GM21619 (cell line): ENCODE results near the gene STAP2.

Experiments used
- ATAC-seq: cut with Tn5 transposase; IDR thresholded peaks from one replicate; pipeline ENCODE4 v1.9.1; 2021; ENCODE audit not compliant: unreplicated experiment

The STAP2 gene

DNA sequence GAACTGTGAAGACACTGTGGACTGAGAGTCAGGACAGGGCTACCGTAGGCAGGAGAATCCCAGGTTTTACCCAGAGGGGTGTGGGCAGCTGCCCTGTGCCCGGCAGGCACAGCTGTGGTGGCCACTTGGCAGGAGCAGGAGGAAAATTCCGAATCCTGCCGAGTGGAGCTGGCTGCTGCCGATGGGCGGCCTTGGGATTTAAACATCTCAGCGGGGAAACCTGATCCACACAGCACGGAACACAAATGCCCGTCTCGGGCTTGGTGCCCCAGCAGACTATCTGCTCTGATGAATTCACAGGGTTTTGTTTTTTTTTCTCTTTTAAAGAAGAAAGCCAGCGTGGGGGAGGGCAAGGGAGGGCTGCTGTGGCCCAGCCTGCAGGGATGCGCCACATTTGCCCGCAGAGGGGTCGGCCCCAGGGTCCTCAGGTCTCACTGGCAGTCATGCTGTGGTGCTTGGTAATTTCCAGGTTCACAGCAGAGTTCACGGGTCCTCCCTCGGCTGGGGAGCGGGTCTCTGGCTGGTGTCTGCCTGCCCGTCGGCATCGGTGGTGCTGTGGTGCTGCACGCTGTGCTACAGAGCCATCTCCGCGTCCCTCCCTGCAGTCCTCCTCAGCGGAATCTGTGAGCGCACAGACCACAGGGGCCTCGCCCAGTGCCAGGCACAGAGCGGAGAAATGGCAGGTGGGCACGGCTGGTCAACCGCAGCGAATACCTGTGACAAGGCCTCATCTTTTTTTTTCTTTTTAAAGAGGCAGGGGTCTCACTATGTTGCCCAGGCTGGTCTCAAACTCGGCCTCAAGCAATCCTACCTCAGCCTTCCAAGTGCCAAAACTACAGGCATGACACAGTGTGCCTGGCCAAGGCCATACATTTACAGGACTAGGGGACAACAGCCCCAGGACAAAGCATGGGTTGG is 32.9 kb upstream of the STAP2 start:
- ATAC-seq = no peak

DNA sequence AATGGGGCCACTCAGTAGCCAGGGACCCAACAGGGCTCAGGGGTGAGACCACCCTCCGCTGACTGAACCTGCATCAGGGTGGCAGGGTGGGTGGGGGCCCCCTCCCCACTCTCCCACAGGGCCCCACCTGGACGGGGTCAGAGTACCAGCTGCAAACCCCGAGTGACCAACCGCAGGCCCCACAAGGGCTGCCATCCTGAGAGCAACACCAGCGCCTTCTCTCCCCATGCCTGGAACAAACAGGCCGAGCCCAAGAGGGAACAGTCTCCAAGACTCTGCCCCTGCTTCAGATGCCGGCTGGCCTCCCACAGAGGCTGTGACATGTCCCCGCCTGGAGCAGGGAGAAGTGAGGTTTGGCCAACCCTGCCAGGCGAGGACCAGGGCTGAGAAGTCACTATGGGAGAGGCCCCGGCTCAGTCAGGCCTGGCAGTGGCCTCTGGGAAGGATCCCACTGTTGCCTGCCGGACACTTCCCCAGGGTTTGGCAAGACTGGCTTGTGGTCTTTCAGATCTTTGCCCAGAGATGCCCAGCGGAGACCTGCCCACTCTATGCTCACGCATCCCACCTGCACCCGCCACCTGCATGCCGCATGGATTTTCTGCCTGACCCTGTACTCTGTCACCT is 31.9 kb upstream of the STAP2 start:
- no peak for ATAC-seq

- peak; percentile 41 for ATAC-seq
These were observed 31.2 kb upstream of the STAP2 start for GRCh38 chr19:4369888-4370260.

GRCh38 chr19:4369109-4369887 is 30.7 kb upstream of the STAP2 start:
- ATAC-seq = peak; percentile 50

GRCh38 chr19:4368128-4368820 is 29.6 kb upstream of the STAP2 start:
- no peak for ATAC-seq

- ATAC-seq = no peak
These were observed 29.1 kb upstream of the STAP2 start for GRCh38 chr19:4367781-4368127.

DNA sequence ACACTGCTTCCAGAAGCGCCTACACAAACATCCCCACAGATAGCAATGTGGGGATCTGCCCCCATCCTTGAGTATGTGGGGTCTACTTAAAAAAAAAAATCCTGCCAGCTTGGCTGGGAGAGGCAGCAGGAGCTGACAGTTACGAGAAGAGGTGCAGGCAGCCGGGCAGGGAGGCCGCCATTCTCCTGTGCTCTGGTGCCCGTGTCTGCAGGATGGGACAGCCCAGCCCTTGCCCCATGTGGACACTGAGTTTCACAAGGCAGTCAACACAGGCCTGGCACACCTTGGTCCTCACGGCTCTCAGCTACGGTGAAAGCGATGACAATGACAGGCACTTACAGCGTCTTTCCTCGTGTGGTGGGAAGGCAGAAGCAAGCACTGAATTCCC is 28.7 kb upstream of the STAP2 start:
- ATAC-seq = no peak

- ATAC-seq = no peak
These were observed 28.2 kb upstream of the STAP2 start for GRCh38 chr19:4366666-4367335.

DNA sequence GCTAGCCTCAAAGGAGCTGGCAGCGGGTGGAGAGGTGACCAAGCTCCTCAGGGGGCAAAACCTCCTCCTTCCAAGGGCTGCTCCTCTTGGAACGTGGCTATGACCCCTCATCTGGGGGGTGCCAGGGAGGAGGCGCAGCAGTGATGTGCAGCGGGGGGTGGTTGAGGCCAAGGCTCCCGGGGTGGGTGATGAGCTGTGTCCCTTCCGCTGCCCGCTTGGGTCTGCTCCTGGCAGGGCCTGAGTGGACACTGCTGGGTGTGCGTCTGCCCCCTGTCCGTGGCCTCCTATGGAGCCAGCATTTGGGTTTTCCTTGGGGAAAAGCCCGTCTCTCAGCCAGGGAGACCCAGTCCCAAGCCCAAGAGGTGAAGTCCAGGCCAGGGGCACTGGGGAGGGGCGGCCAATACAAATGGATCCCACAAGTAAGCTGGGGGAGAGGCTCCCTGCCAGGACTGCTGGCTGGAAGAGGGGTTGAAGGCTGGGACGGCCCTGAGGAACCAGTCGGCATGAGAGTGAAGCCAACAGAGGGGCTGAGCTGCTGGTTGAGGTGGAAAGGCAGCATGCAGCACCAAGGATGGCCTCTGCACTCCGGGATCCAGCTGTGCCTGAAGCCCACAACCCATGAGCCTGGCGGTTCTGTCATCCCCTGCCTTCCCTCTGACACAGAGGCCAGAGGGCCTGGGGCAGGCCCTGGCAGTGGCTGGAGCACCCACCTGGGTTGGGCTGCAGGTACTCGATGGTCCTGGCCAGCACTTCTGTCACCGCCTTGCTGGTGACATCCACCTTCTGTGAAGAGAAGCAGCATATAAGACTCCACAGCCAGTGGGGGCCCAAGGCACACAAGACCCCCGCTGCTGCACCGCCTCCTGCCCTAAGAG is 27.4 kb upstream of the STAP2 start:
- ATAC-seq = no peak

DNA sequence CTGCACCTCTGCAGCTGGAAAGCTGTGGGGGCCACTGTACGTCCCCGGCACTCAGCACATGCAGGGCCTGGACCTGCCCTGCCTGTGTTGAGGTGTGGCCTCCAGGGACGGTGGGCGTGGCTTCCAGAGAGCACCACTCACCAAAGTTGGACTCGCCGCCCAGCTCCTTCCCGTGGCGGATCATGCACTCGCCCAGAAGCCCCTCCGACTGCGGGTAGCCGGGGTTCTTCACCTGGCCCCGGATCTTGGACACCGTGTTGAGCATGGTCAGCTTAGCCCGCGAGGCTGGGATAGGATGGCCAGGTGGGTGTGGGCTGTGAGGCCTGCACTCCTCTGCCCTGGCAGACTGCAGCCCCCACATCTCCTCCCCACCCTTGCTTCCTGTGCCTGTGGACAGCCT is 26.7 kb upstream of the STAP2 start:
- ATAC-seq = no peak

- ATAC-seq = no peak
These were observed 25.1 kb upstream of the STAP2 start for GRCh38 chr19:4363571-4364304.

DNA sequence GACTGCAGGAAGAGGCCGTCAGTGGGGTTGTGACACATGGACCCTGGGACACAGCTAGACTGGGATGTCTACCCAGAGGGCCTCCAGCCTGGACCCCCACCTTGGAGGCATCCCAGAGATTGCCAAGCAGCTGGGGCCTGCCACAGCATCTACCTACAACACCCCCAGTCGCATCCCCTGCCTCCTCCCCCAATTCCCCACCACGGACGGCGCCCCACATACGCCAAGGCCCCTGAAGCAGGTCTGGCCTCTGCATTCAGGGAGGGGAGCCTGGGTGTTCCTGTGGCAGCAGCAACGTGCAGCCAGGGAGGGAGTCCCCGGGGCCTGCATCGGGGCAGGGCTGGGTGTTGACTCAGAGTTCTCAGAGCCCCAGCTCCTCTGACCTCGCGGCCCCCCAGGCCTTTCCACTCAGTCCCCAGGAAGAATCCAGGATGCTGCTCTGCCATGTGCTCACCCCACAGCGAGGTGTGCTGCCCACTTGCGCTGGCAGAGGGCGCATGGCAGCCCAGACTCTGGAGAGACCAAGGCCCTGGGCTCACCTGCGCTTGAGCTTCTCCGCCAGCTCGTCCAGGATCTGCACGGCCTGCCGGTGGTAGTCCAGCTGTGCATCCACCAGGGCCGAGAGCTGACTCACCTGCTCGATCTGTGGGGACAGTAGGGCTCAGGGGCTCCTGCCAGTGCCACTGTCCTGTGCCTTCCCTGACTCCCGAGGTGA is 24.4 kb upstream of the STAP2 start:
- no peak for ATAC-seq

DNA sequence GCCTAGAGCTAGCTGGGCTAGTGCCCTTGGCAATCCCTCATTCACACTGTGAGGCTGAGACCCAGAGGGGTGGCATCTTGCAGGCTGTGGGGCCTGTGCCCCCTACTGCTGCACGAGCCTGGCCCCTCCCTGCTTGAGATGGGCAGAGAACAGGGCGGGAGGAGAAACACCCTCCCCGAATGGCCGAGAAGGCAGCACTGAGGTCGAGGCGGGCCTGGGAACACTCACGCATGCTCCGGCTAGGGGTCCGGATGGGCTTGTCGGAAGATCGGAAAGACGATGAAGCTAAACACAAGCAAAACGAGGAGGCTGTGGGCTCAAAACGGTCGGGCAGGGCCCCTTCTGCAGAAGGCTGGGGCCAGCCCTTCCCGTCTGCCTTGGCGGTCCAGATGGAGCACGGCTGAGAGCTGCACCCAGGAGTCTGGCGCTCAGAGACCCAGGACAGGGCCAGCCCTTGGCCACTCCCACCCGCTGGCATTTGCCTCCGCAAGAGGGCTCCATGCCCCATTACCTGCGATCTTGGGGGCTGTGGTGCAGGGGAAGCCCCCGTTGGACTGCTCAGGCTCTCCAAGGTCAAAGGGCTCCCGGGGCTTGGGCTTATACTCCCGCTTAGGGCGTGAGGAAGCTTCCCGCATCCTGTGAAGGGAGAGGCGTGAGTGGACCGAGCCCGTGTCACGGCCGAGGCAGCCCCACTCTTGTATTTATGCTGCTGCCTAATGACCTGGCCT is 23.6 kb upstream of the STAP2 start:
- no peak for ATAC-seq

DNA sequence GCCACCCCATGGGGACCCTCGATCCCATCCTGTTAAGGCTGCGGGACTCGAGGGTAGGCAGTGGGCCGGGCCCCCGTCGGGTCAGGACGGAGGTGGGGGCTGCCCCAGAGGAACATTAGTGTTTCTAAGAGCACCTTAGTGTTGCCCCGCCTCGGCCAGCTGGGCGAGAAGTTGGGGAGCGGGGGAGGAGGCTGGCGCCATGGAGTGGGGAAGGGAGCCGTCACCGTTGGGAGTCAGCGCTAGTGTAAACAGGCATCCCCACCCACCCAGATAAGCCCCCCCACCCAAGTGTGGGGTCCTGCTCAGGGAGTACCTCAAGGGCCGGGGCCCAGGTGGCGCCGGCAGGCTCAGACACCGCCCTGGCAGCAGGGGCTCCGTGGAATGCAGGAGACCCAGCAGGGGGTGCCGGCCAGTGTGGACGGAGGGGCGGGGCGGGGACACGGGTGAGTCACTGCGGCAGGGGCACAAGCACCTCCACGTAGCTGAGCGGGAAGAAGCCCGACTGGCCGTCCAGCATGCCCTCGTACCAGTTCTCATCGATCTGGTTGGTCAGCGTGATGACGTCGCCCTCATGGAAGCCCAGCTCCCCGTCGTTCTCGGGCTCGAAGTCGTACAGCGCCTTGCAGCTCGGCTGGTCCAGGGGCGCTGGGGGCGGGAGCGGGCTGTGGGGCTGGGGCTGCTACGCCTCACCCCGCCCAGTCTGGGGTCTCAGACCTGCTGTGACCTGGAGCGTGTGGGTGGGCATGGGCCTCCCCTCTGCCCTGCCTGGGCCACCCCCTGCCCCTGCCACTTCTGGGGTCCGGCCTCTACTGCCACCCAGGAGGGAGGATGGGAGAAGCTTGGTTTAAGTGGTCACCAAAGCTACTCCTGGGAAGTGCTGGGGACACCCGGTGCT is 22.8 kb upstream of the STAP2 start:
- no peak for ATAC-seq

GRCh38 chr19:4360641-4361151 is 22.1 kb upstream of the STAP2 start:
- ATAC-seq = no peak

DNA sequence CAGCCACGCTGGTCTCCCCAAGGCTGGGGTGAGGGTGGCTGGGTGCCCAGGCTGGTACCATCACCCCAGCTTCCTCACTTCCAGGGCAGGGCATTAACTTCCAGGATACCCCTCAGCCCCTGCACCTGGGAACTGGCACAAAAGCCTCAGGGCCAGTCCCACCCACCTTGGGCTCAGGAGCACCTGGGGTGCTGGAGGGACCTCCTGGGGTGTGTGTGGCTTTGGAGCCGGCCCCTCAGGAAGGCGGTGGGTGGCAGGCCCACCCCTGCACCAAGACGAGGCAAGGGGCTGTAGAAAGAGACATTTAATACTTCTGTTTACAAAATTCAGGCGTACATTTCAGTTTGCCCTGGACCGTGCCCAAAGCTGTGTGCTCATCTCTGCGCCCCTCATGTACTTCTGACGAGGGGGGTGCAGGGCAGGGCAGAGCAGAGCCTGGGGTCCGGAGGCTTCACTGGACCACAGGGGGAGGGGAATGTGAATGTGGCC is 21.5 kb upstream of the STAP2 start:
- no peak for ATAC-seq
